Osteoblast (primary cell): ENCODE measurements around the gene DCAF6. TPM values are rescaled to one million over a fixed set of nuclear protein-coding genes. Genes with fewer than 3 reads are reported as not detected.
A peak's percentile ranks its signal among the peaks of the same experiment; 100 is the strongest.

ENCODE experiments used
- DNase-seq: peaks from one replicate; pipeline ENCODE4 v3.0.0; 2011; ENCODE audit warnings: low spot score, mixed read lengths; ENCODE audit not compliant: insufficient read length; ENCODE audit errors: missing footprints
- H2AFZ ChIP-seq: 2 replicates; pipeline ENCODE4 v1.6.0; 2011; ENCODE audit warnings: mild to moderate bottlenecking, low read length
- H3K27ac ChIP-seq: 2 replicates; pipeline ENCODE4 v1.5.1; 2011; ENCODE audit warnings: mild to moderate bottlenecking, low read depth, low read length, moderate library complexity
- H3K27me3 ChIP-seq: 2 replicates; pipeline ENCODE4 v1.6.0; 2012; ENCODE audit warnings: mild to moderate bottlenecking, control low read depth, inconsistent platforms, low read length, moderate library complexity; ENCODE audit not compliant: insufficient read depth
- H3K36me3 ChIP-seq: 2 replicates; pipeline ENCODE4 v1.5.1; 2011; ENCODE audit warnings: mild to moderate bottlenecking, low read length, control low read depth, moderate library complexity; ENCODE audit not compliant: insufficient read depth
- H3K4me1 ChIP-seq: 2 replicates; pipeline ENCODE4 v1.5.1; 2011; ENCODE audit warnings: mild to moderate bottlenecking, low read length, control low read depth, moderate library complexity; ENCODE audit not compliant: insufficient read depth
- H3K4me2 ChIP-seq: 2 replicates; pipeline ENCODE4 v1.6.0; 2011; ENCODE audit warnings: mild to moderate bottlenecking, low read length; ENCODE audit not compliant: insufficient read depth
- H3K4me3 ChIP-seq: fragments of 200-600 bp; sonication (generic); 3 replicates; pipeline ENCODE4 v1.5.1; 2012; ENCODE audit warnings: mild to moderate bottlenecking, low read length, inconsistent platforms; ENCODE audit not compliant: insufficient read depth
- H3K79me2 ChIP-seq: 2 replicates; pipeline ENCODE4 v1.6.0; 2012; ENCODE audit warnings: mild to moderate bottlenecking, low read length, control low read depth, inconsistent platforms; ENCODE audit not compliant: insufficient read depth
- H3K9me3 ChIP-seq: 2 replicates; pipeline ENCODE4 v1.5.1; 2011; ENCODE audit warnings: low read depth, low read length, control low read depth
- H4K20me1 ChIP-seq: 2 replicates; pipeline ENCODE4 v1.6.0; 2012; ENCODE audit warnings: mild to moderate bottlenecking, low read length, control low read depth; ENCODE audit not compliant: insufficient read depth
- CTCF ChIP-seq: IDR thresholded peaks from 2 replicates; pipeline ENCODE4 v1.5.1; 2011; ENCODE audit warnings: mild to moderate bottlenecking, low read depth, low read length, moderate library complexity; ENCODE audit errors: extremely low read depth
- total RNA-seq: library from RNA; depleted of rRNA; stranded (reverse); fragments of >200 nt; gene quantifications from 2 replicates; pipeline ENCODE4 v1.2.3, GENCODE V29; 2012

DCAF6 gene
- total RNA-seq, 1 donor = 91.6 TPM

DNA sequence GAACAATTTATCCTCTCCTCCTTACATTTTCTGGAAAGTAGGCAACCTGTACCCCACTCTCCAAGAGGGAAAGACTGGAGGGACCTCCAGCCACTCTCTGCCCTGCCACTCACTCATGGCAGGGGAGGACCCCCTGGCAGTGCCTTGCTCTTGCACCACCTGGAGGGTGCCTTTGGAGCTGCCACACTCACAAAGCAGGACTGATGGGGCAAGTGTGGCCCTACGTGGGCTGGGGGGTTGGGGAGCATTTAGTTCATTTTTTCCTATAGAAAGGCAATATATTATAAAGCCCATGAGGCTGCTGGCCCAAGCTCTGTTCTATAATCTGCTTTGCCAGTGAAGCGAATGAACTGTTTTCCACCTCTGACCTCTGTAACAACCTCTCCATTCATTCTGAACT is 150.0 kb downstream of the DCAF6 start:
- no peak for DNase-seq
- Histone ChIP-seq H4K20me1 (peaks cover 6% of the 10 kb centered on the region), H3K27me3 (no peaks in the 10 kb centered on the region), H3K4me1 (peaks cover 30% of the 10 kb centered on the region), H3K27ac (no peak overlapping the region), H3K79me2 (no peaks in the 10 kb centered on the region), H3K4me3 (no peak overlapping the region), H2AFZ (no peak overlapping the region), H3K36me3 (no peaks in the 10 kb centered on the region), H3K4me2 (no peak overlapping the region), H3K9me3 (no peaks in the 10 kb centered on the region)
- no peak for TF ChIP-seq CTCF

DNA sequence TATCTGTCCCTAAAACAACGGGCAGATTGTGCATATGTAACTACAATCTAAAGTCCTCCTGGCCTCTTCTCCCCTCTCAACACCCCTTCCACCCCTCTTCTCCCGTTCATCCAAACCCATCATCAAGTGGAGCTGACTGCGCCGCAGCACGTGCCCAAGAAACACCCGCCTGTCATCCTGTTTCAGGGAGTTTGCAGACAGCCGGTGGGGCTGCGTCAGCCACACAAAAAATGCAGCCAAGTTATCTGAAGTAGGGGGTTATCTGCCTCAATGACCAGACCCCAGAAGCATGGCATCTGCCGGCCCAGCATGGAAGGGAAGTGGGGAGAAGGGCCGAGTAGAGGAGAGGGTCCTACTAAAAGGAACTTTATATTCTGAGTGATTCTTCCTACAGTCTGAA is 151.2 kb downstream of the DCAF6 start:
- Histone ChIP-seq H3K4me2 (no peak overlapping the region), H2AFZ (no peak overlapping the region), H3K27me3 (no peaks in the 10 kb centered on the region), H3K27ac (no peak overlapping the region), H3K4me3 (no peak overlapping the region), H3K36me3 (no peaks in the 10 kb centered on the region), H3K9me3 (no peaks in the 10 kb centered on the region), H3K4me1 (peaks cover 22% of the 10 kb centered on the region), H3K79me2 (no peaks in the 10 kb centered on the region), H4K20me1 (no peaks in the 10 kb centered on the region)
- TF ChIP-seq CTCF = no peak
- DNase-seq = no peak

GRCh38 chr1:168088511-168089325 is 152.2 kb downstream of the DCAF6 start:
- peak; percentile 86 for DNase-seq
- no peak for TF ChIP-seq CTCF
- no peak overlapping the region for H3K4me3 ChIP-seq

GRCh38 chr1:168089326-168089978 is 153.0 kb downstream of the DCAF6 start:
- Histone ChIP-seq H2AFZ (no peak overlapping the region), H3K36me3 (no peaks in the 10 kb centered on the region), H3K27me3 (no peaks in the 10 kb centered on the region), H3K27ac (no peak overlapping the region), H3K4me2 (no peak overlapping the region), H3K4me1 (peaks cover 14% of the 10 kb centered on the region), H4K20me1 (no peaks in the 10 kb centered on the region), H3K4me3 (no peak overlapping the region), H3K9me3 (no peaks in the 10 kb centered on the region), H3K79me2 (no peaks in the 10 kb centered on the region)
- TF ChIP-seq CTCF = no peak
- DNase-seq = peak; percentile 80

More at GRCh38 chr1:168088511-168089325, 152.2 kb downstream of the DCAF6 start:
- Histone ChIP-seq H3K27ac (no peak overlapping the region), H2AFZ (no peak overlapping the region), H3K36me3 (no peaks in the 10 kb centered on the region), H3K4me1 (peaks cover 22% of the 10 kb centered on the region), H3K27me3 (no peaks in the 10 kb centered on the region), H3K79me2 (no peaks in the 10 kb centered on the region), H3K9me3 (no peaks in the 10 kb centered on the region), H3K4me2 (no peak overlapping the region), H4K20me1 (no peaks in the 10 kb centered on the region)
